Endometrium (tissue), 2 donors: Measurements from ENCODE around the gene COL23A1.

Experiments used
- FAIRE-seq: peaks from 2 replicates; lab custom pipeline; 2012; peaks lifted over from hg19 to GRCh38; lab: Jason Lieb, UNC
- donor health status: control.
- donor health status: control.

Gene COL23A1

DNA sequence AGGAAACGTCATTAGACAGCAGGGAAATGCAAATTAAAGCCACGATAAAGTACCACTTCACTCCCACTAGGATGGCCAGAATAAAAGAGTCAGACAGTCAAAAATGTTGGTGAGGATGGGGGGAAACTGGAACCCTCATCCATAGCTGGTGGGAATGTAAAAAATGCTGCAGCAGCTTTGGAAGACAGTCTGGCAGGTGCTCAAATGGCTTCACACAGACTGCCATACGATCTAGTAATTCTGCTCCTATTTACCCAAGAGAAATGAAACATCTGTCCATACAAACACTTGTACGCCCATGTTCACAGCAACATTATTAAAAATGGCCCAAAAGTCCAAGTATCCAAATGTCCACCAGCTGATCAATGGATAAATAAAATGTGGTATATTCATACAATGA is 198.7 kb downstream of the COL23A1 start:
- FAIRE-seq: no peak

DNA sequence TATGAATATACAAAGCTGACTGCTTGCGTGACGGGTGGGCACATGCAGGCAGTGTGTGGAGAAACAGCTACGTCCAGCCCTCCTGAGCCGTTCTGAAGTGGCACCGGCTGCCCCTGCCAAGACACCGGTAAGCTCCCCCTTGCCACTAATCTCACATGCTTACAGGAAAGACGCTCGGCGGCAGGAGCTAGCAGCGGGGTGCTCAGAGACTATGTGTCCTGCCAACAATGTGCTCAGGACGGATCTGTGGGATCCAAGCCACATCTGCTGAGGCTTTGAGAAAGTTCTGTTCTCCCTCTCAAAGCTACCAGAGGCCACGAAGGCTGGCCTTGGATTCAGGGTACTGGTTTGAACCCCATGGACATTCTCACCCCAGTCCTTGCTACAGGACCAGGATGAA is 200.4 kb downstream of the COL23A1 start:
- no peak for FAIRE-seq

DNA sequence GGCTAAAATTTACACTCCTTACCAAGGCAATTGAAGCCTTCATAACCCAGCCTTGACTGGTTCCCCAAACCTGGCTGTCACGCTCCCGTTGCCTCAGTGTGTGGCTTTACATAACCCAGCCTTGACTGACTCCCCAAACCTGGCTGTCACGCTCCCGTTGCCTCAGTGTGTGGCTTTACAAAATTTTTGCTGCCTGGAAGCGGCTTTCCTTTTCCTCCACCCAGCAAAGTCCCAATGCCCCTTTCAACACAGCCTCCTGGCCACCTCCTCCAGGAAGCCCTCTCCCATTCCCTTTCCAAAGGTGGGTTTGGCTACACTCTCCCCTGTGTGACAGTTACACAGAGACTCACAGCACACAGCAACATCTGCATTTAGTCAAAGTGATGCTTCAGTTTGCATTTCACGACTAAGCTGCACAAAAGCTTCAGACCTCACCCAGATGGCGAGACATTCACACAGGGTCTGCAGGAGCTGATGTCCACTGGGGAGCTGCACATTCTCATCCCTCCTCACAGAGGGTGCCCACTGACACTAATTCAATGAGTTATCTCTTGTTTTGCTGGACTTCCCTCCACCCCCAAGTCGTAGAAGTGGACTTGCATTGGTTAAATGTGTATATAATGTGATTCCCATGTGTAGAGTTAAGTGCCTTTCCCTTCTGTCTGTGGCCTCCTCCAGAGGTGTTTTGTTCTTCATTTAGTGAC is 201.0 kb downstream of the COL23A1 start:
- no peak for FAIRE-seq

DNA sequence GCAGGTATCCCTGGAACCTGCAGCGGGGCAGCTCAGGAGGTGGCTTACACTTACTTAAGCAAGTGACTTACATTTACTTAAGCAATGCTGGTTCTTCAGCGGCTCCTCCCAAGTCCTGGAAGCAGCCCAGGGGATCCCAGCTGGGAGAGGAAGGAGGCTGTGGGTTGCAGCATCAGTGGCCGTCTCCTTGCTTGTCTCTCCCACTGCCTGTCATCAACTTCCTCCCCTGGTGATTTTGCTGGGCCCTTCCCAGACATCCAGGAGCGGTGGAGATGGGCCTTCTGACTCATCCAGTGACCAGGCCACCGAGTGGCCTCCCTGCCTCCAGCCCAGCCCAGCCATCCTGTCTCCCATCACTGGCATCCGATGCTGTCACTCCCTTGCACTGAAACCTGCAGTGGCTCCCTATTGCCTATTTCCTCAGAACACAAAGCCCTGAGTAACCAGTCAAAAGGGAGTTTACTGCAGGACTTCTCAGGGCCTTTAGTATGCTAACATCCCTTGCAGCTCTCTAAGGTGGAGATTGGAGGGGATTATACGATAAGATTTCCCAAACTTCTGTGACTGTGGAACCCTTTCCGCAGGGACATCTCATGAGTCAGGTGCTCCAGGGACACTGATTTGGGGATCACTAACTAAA is 201.7 kb downstream of the COL23A1 start:
- FAIRE-seq: no peak

DNA sequence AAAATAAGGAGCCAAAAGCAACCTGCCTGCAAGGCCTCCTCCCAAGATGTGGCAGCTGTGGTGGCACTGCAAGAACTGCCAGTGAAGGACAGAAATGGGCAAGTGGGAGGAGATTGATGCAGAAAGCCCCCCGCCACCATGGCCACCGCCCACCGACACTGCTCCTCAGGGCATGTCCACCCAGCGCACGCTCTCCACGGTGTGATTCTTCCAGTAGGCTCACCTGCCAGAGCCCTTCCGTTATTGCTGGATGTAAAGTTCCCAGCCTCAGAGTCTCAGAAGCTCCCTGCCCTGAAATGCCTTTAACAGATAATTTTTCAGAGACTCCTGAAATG is 202.4 kb downstream of the COL23A1 start:
- FAIRE-seq: no peak

DNA sequence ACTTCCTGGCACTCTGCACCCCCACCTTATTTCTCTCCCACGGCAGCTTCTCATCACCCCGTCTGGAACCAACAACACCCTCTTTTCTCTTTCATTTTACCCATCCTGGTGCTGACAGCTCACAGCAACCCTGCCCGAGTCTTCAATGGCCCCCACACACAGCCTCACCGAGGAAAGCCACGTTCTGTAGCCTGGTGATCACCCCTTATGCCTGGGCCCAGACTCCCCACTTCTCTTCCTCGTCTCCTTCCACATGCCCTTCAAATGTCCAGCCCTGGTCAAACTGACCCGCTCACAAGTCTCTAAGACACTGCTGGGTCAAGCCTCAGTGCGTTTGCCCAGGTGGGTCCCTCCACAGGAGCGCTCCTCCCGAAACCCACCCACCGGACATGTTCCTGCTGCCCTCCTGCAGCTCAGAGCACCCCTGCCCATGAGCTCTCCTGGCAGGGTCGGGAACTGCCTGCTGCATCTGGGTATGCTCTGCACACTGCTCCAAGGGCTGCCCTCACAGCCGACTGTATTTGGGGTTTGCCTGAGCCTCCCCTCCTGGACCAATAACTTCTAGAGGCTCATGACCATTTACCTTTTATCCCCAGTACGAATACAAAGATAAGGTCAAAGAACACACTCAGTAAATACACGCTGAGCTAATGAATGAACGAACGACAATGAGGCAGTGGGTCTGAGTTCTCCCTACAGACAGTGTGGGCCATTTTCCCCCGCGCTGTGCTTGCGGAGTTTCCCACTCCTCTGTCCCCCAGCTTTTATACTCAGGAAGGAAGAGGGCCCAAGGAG is 202.9 kb downstream of the COL23A1 start:
- no peak for FAIRE-seq

DNA sequence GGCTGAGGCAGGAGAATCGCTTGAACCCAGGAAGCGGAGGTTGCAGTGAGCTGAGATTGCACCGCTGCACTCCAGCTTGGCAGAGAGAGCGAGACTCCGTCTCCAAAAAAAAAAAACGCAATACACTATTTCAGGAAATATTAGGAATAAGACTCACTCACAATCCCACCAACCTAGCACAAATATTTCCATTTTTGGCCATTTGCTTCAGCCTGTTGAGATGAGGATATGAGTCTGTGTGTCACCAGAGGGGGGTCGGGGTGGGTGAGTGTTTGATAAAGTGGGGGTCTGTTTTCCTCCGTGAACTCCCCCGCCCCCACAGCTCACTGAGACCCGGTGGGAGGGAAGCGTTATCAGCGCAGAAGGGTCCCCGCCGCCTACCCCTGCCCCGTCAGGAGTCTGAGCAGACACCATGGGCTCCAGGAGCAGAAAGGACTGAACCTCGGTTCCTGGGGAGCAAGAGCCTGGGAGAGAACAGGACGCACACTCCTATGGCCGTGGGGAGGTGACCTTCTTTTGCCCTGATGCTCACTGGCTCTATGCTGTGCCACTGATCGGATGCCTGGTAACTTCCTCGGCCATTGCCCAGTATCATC is 203.8 kb downstream of the COL23A1 start:
- FAIRE-seq: no peak

DNA sequence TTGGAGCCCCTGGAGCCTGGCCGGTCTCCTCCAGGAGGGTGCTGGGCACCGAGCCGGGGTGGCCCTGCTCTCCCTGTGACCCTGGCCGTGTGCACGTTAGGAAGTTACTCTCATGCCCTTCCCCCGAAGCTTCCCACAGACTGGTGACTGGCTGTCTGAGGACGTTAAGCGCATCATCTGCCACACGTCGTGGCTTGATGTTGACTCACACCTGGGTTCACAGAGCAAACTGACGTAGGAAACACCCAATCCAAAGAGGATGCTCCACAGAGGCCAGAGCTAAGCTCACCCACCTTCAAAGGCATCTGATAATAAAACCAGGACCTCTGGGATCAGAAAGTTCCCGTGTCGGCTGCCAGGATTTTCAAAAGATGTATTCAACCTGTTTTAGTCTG is 204.7 kb downstream of the COL23A1 start:
- FAIRE-seq: no peak

DNA sequence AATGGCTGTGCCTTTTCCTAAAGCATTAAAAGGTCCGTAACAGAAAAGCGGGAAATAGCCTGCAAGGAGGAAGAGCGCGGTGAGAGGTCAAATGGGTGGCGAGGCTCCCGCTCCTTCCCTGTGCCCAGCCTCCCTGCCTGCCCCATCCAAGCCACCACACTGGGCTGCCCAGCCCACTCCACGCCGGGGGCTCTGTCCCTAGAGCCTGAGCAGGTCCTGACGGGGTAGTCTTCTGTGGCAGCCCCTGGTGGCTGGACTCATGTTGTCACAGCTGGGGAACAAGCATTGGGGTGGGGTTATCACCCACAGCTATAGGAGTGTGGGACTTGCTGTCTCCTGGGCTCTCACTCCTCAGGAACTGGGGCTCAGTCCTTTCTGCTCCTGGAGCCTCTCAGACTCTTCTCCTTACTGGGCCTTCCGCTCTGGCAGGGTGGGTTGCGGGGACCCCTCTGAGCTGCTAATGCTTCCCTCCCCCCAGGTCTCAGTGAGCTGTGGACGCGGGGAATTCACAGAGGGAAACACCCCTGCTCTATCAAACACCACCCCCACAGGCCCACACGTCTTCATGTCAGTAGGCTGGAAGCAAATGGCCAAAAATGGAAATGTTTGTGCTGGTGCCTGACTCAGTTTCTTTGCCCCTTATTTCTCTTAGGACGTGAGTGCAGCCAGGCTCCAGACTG is 205.2 kb downstream of the COL23A1 start:
- FAIRE-seq: no peak

DNA sequence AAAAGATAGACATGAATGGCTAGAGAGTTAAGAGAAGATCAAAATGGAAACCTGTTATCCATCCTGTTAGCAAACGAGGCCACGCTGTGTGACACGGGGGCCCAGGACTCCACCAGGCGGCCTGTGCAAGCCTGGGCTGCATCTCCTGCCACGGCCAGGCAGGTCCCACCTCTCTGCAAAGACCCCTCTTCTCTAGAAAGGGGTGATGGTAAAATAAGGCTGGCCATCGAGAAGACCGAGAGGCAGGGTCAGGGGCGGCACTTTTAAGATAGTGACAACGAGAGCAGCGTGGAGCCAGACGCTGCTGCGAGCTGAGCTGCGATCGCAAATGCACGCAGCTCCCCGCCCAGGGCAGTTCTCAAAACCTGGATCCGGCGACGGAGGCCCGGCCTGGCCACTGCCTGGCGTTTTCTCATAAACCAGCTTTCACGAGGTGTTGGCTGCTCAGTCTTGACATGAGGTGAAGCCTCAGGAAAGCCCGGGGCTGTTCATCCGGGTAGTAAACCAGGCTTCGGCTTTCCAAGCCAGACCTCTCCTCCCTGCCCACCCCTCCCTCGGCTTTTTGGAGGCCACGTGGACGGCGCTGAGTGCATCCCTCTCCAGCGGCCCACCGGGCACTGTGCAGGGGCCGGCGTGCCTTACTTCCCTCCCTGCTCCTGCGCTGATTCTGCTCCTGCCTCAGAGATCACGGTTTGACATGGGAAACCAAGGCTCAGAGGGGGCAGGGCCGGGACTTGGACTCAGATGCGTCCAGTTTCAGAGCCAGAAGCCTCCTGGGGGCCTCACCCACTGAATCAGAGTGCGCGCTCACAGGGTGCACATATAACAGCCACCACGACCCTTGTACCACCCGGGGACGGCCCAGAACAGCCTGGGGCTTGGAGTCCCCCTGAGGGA is 206.0 kb downstream of the COL23A1 start:
- no peak for FAIRE-seq

DNA sequence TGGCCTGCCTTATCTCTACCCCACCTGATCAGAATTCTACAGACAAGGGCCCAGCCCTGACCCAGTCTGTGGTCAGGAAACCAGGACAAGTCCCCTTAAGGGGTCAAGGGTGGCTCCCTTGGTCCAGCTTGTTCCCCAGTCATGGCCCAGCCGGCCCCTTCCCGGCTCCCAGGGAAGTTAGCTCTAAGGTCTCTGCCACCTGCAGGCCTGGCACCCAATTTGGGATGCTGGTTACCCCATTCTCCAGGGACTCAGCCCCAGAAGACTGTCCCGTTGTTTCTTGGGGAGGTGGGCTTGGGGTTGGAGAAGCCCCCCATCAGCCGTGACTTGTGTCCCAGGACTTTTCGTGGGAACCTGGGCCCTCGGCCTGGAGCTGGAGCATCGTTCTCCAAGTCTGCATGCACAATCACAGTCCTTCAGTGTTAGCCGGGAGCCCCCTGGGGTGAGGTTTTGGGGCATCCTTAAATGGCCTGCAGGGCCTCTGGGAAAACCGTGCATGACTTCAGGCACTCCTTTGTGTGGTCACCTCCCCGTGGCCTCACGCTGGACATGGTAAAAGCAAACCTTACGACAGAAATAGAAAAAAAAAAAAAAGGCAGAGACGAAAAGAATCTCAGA is 206.8 kb downstream of the COL23A1 start:
- FAIRE-seq: no peak

DNA sequence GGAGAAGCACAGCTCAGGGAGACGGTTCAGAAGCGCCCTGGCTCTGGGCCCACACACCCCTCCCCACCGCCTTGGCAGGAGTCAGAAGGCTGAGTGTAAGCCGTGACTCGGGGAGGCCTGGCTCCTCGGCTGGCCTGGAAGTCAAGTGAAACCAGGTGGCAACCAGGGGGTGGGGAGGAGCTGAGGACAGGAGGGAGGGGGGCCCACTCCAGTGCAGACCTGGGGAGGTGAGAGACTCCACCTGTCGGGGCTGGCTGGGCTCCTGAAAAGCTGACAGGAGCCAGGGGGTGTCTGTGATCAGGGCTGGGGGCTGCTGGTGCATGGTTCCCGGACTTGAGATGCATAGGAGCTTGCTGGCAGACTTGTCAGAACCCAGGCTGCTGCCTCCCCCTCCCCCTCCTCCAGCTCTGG is 207.4 kb downstream of the COL23A1 start:
- FAIRE-seq: no peak

DNA sequence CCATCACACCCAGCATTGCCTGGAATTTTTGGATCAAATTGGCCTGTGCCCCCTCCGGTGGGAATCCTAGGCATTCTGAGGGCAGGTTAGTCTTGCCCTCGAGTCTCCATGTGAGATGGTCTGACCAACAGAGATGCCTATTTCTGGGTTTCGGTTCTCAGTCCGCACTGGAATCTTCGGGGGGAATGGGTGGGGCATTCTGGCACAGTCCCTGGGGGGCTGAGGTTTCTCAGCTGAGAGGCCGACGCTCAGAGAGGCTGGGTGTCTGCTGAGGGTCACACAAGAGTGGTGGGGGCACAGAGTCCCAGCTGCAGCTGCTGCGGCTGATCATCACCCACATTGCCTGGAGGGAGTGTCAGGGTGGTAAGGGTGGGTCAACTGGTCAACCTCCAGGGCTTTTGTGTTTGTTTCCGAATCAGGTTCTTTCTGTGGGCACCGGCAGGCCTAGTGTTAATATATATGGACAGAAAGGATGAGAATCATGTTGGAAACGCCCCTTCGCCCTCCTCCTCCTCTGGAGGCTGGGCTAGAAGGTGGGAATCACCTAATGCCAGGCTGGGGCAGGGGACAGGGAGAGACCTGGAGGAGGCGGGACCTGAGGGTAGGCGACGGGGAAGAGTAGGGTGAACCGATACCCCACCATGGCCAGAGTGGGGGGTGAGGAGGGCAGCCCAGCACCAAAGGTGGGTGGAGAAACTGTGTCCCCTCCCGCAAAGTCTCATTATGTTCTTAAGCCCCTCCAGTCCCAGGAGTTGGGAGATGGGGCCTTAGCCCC is 208.1 kb downstream of the COL23A1 start:
- no peak for FAIRE-seq

DNA sequence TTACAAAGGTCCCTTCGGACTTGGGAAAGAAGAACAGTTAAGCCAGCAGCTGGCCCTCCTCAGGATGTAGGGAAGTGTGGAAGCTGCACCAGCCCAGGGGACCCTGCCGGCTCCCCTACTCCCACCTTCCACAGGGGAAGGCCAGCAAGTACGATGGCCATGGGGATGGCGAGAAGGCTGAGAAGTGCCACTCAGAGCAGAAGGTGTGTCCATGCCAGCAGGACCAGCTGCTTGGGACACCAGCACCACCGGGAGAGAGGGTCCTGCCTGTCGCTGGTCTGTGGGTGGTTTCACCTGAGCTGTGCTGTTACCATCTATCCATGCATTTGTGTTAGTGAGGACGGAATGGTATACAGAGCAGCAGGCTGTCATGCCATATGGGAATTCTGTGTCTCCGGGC is 209.0 kb downstream of the COL23A1 start:
- no peak for FAIRE-seq

DNA sequence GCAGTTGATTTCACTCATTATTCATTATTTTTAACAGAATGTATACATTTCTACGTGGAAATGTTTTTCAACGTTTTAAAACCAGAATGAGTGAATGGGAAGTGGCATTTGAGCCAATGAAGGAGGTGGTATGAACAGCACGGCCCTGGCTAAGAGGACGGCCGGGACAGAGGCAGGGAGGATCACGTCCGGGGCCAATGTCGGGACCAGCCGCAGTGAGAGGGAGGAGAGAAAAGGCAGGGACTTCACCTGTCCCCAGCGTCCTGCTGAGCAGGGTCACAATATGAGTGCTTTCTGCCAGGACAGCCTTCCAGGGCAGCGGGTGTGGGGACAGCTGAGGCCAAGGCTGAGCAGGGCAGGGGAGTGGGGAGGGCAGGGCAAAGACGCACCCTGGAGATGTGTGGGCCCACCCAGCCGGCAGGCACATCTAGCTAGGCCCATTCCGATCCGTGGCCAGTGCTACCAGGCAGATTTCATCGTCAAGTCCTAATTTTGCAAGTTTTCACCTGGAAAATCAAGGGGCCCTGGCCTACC is 209.6 kb downstream of the COL23A1 start:
- no peak for FAIRE-seq

DNA sequence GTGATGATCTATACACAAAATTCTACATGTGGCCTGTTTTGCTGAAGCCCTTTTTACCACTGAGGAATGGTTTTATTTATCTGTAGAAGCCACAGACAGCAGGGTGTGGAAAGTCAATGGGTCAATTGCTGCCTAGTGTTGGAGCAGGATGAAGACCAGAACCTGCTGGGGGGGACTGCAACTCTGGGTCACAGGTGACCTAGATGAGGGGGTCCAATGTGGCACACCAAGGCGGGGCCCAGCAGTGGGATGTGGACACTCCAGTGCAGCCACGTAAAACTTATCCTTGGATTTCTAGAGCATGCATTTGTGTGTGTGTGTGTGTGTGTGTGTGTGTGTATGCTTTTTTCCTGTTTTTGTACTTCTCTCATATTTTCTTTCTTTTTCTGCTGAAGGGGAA is 210.1 kb downstream of the COL23A1 start:
- FAIRE-seq: no peak

DNA sequence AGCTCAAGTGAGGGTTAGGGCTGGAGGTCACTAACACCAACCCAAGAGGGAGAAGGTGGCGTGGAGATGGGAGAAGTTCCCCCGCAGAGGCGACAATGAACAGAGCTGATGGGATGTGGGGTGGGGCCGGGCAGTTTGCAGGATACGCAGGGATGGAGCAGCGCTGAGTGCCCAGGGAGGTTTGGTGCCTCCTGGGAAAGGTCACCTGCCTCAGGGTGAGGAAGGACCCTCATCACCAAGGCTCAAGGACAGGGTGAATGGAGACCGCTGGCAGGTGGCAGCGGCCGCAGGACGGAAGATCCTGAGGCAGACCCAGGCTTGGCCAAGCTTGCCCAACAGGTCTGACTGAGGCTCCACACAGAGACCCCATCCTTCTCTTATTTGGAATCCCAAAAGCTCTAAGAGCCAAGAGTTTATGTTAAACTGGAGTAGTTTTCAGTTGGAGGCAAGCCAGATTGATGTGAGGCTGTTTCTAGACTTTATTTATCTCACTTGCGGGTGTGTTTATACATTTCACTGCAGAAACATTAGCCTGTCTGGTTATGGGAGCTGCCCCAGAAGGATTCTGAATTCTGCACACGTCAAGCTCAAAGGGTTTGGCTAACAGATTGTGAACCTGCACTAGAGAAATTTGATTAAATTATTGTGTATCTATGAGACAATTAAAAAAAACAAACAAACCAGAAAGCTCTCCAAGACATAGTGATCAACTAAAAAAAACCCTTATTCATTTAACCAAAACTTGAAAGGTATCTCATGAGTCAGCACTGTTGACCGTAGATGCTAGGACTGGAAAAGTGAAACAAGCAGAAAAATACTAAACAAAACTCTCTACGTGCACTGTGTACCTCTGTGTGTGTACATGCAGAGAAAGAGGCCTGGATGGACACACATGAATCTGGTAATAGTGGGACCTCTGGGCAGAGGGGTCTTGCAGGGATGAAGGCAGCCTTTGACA is 211.4 kb downstream of the COL23A1 start:
- no peak for FAIRE-seq

DNA sequence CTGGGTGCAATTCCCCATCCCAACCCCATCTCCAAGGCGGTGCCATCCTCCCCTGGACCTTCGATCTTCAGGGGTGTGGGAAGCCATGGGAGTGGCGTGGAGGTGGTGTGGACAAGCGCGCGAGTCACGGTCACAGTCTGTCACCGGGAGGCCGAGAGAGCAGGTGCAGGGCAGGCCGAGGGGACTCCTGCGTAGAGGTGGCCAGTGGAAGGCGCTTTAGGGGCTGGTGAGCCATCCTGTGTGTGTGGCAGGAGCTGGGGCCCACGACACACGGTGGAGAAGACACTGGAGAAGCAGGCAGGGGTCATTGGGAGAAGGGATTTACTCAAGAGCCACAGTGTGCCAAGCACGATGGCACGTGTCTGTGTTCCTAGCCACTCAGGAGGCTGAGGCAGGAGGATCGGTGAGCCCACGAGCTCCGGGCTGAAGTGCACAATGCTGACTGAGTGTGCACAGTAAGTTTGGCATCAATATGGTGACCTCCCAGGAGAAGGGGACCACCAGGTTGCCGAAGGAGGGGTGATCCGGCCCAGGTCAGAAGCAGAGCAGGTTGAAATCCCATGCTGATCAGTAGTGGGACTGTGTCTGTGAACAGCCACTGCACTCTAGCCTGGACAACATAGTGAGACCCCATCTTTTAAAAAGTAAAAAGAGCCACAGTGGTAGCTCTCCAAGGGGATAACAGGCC is 212.5 kb downstream of the COL23A1 start:
- FAIRE-seq: no peak
